A673 (cell line): ENCODE measurements around the gene KREMEN1. TPM values are rescaled to one million over a fixed set of nuclear protein-coding genes. Genes with fewer than 3 reads are reported as not detected.

Experiments used
- BruUV-seq: library from RNA; stranded (reverse); fragments of 400-500 nt; replicated peaks from 2 replicates; lab custom pipeline; 2021; lab: Mats Ljungman, UMichigan
- CTCF ChIA-PET: fragments of 300-600 bp; sonication (Branson Sonifier 250); formaldehyde crosslinking; loops from one replicate; lab custom pipeline; 2022; ENCODE audit warnings: antibody characterized with exemption; lab: Charles Lee
- POLR2A ChIA-PET: fragments of 300-600 bp; sonication (Branson Sonifier 250); formaldehyde crosslinking; loops from one replicate; lab custom pipeline; 2022; ENCODE audit warnings: antibody characterized with exemption; ENCODE audit not compliant: low non-redundant PET; lab: Charles Lee
- DNase-seq: peaks from one replicate; pipeline ENCODE4 v3.0.0-alpha.2; 2015; ENCODE audit warnings: low spot score
- H3K27ac ChIP-seq: fragments of 200-600 bp; sonication (generic); 2 replicates; pipeline ENCODE4 v1.5.1; 2016; ENCODE audit warnings: mixed run types, low read depth, mild to moderate bottlenecking, mixed read lengths, antibody characterized with exemption, low read length; ENCODE audit not compliant: poor library complexity, severe bottlenecking
- H3K27me3 ChIP-seq: fragments of 200-600 bp; sonication (generic); replicated peaks from 2 replicates; pipeline ENCODE4 v1.6.1; 2017; ENCODE audit warnings: mixed run types, low read depth, mild to moderate bottlenecking, mixed read lengths, antibody characterized with exemption, low read length; ENCODE audit not compliant: insufficient read depth, poor library complexity
- H3K36me3 ChIP-seq: fragments of 200-600 bp; sonication (generic); 2 replicates; pipeline ENCODE4 v1.6.1; 2016; ENCODE audit warnings: mixed run types, mild to moderate bottlenecking, mixed read lengths, antibody characterized with exemption, low read length; ENCODE audit not compliant: insufficient read depth, poor library complexity, severe bottlenecking
- H3K4me1 ChIP-seq: fragments of 200-600 bp; sonication (generic); 2 replicates; pipeline ENCODE4 v1.6.1; 2017; ENCODE audit warnings: mixed run types, mild to moderate bottlenecking, mixed read lengths, antibody characterized with exemption, low read length; ENCODE audit not compliant: insufficient read depth, poor library complexity, severe bottlenecking
- H3K4me3 ChIP-seq: fragments of 200-600 bp; sonication (generic); 2 replicates; pipeline ENCODE4 v1.5.1; 2016; ENCODE audit warnings: low read depth, mixed run types, mild to moderate bottlenecking, mixed read lengths, low read length; ENCODE audit not compliant: poor library complexity, severe bottlenecking
- H3K9me3 ChIP-seq: fragments of 200-600 bp; sonication (generic); 2 replicates; pipeline ENCODE4 v1.6.1; 2016; ENCODE audit warnings: mixed run types, low read depth, mild to moderate bottlenecking, mixed read lengths, antibody characterized with exemption, low read length; ENCODE audit not compliant: poor library complexity, severe bottlenecking
- EZH2 ChIP-seq: fragments of 200-600 bp; sonication (generic); IDR thresholded peaks from 2 replicates; pipeline ENCODE4 v1.6.1; 2017; ENCODE audit warnings: borderline replicate concordance, low read depth, mild to moderate bottlenecking, mixed read lengths, antibody characterized with exemption, low read length; ENCODE audit not compliant: poor library complexity, severe bottlenecking
- intact Hi-C: fragments of 100-400 bp; cut with micrococcal nuclease; formaldehyde crosslinking; loops from one replicate; pipeline ENCODE4 v1.10.0; 2022; ENCODE audit not compliant: unreplicated experiment
- total RNA-seq: library from RNA; stranded (reverse); gene quantifications from 2 replicates; pipeline ENCODE4 v1.2.3, GENCODE V29; 2021
- TF ChIP-seq, protein P1 (sequence below): fragments of 300-800, 200-600 bp; sonication (generic); conservative IDR thresholded peaks from 2 replicates; pipeline ENCODE4 v1.5.1; 2017; ENCODE audit warnings: low read depth, mild to moderate bottlenecking, antibody characterized with exemption, low read length, moderate library complexity, mixed read lengths

KREMEN1 gene
- total RNA-seq, 1 experiment from 2014 or later: 4.2 TPM

DNA sequence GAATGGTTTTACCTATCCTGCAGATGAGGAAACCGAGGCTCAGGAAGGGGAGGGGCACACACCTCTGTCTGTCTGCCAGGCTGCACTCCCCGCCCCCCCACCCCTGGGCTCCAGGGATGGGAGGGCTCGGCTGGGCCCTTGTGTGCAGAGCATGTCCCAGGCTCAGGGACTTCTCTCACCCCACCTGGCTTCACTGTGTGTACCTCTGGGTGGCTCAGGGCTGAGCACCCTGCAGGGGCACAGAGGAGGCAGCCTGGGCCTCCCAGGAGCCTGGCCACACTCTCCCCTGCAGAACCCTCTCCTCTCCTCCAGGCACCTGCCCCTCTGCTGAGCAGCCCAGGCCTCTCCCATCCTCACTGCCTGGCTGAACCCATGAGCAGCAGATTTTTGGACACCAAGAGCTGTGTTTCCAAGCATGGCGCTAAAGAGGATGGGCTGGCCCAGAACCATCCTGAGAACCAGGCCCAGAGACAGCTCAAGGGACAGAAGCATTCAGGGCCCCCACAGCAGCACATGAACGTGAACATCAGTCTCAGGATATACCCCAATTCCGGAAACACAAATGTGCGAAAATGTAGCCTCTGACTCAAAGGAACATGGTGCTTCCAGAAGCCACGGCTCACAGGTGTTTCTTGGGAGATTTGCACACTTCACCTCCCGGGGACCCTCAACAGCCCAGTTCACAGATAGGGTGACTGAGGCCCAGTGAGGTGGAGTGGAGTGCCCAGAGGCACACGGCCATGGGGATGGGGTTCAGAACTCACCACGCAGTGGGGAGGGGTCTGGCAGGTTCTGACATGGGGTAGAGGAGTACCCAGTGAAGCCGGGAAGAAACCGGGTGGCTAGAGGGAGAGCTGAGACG, 143.4 kb downstream of the KREMEN1 start:
- no TSS peak for BruUV-seq
- no peak for DNase-seq
- CTCF ChIA-PET: no interaction called here
- Histone ChIP-seq H3K36me3 (no peaks in the 10 kb centered on the region), H3K27ac (no peak overlapping the region), H3K27me3 (no peaks in the 10 kb centered on the region), H3K9me3 (no peaks in the 10 kb centered on the region), H3K4me3 (no peak overlapping the region), H3K4me1 (no peaks in the 10 kb centered on the region)
- intact Hi-C loops: no loop called here
- TF ChIP-seq, protein P1, sequence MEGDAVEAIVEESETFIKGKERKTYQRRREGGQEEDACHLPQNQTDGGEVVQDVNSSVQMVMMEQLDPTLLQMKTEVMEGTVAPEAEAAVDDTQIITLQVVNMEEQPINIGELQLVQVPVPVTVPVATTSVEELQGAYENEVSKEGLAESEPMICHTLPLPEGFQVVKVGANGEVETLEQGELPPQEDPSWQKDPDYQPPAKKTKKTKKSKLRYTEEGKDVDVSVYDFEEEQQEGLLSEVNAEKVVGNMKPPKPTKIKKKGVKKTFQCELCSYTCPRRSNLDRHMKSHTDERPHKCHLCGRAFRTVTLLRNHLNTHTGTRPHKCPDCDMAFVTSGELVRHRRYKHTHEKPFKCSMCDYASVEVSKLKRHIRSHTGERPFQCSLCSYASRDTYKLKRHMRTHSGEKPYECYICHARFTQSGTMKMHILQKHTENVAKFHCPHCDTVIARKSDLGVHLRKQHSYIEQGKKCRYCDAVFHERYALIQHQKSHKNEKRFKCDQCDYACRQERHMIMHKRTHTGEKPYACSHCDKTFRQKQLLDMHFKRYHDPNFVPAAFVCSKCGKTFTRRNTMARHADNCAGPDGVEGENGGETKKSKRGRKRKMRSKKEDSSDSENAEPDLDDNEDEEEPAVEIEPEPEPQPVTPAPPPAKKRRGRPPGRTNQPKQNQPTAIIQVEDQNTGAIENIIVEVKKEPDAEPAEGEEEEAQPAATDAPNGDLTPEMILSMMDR: no peak
- no peak for TF ChIP-seq EZH2
- POLR2A ChIA-PET: interaction anchor here (0.5 kb wide), 1 partner anchor 57 kb away, joined by 3 read pairs; no protein-coding TSS in a partner anchor

- DNase-seq: no peak
- TF ChIP-seq, protein P1: no peak
- no peak for TF ChIP-seq EZH2
- ChIA-PET POLR2A (interaction anchor here (0.5 kb wide), 1 partner anchor 58 kb away, joined by 3 read pairs; no protein-coding TSS in a partner anchor), CTCF (no interaction called here)
- no peak overlapping the region for H3K4me3 ChIP-seq
- BruUV-seq: no TSS peak
- H3K27ac ChIP-seq: no peak overlapping the region
- H3K36me3 ChIP-seq: no peaks in the 10 kb centered on the region
- intact Hi-C loops: no loop called here
- no peaks in the 10 kb centered on the region for H3K27me3 ChIP-seq
- H3K9me3 ChIP-seq: no peaks in the 10 kb centered on the region
- H3K4me1 ChIP-seq: no peaks in the 10 kb centered on the region
These were observed 144.2 kb downstream of the KREMEN1 start for GRCh38 chr22:29216873-29217666.

Other genes starting within 250 kb of the KREMEN1 start
- gene ZNRF3, start 189.5 kb upstream of the KREMEN1 start, total RNA-seq: 11.9 and 13.0 TPM in 2 replicates
- not detected in 2 replicates for gene C22orf31, start 11.2 kb upstream of the KREMEN1 start, total RNA-seq
- 0.15 TPM in 1 of 2 replicates, not detected in the other for gene EMID1, start 132.9 kb downstream of the KREMEN1 start, total RNA-seq
- gene RHBDD3, start 194.9 kb downstream of the KREMEN1 start, total RNA-seq: 77.7 and 84.0 TPM in 2 replicates
- 348 and 358 TPM in 2 replicates for gene EWSR1, start 195.2 kb downstream of the KREMEN1 start, total RNA-seq
- 22.7 TPM in 2 replicates for gene GAS2L1, start 233.6 kb downstream of the KREMEN1 start, total RNA-seq
- gene RASL10A, start 242.7 kb downstream of the KREMEN1 start, total RNA-seq: 0.68 TPM in 1 of 2 replicates, not detected in the other